H9 (cell line): ENCODE data around the gene PCDHA6. TPM values are rescaled to one million over a fixed set of nuclear protein-coding genes. Genes with fewer than 3 reads are reported as not detected.

Experiments
- DNase-seq: peaks from one replicate; pipeline ENCODE4 v3.0.0-alpha.2; 2017
- H2AFZ ChIP-seq: one replicate; pipeline ENCODE4 v1.6.1; 2013; ENCODE audit warnings: mild to moderate bottlenecking, low read length, control low read depth, moderate library complexity
- H2AK5ac ChIP-seq: 2 replicates; pipeline ENCODE4 v1.6.1; 2013; ENCODE audit warnings: low read length, control low read depth, mixed read lengths; ENCODE audit not compliant: insufficient read length
- H2BK120ac ChIP-seq: one replicate; pipeline ENCODE4 v1.6.1; 2013; ENCODE audit warnings: low read depth, mild to moderate bottlenecking, low read length, control low read depth, inconsistent platforms; ENCODE audit not compliant: poor library complexity, severe bottlenecking
- H2BK12ac ChIP-seq: 2 replicates; pipeline ENCODE4 v1.6.1; 2013; ENCODE audit warnings: low read length, control low read depth, mixed read lengths, low read depth; ENCODE audit not compliant: insufficient read length
- H2BK15ac ChIP-seq: 2 replicates; pipeline ENCODE4 v1.6.1; 2013; ENCODE audit warnings: low read depth, low read length, control low read depth
- H2BK20ac ChIP-seq: one replicate; pipeline ENCODE4 v1.6.1; 2013; ENCODE audit warnings: low read depth, mild to moderate bottlenecking, low read length, control low read depth, inconsistent platforms; ENCODE audit not compliant: poor library complexity, severe bottlenecking
- H2BK5ac ChIP-seq: 2 replicates; pipeline ENCODE4 v1.6.1; 2013; ENCODE audit warnings: low read length, control low read depth, mixed read lengths; ENCODE audit not compliant: insufficient read length
- H3K14ac ChIP-seq: 2 replicates; pipeline ENCODE4 v1.6.1; 2013; ENCODE audit warnings: low read length, control low read depth; ENCODE audit not compliant: insufficient read depth
- H3K18ac ChIP-seq: 2 replicates; pipeline ENCODE4 v1.6.1; 2013; ENCODE audit warnings: low read depth, mild to moderate bottlenecking, mixed read lengths, low read length, control low read depth; ENCODE audit not compliant: insufficient read length
- H3K23ac ChIP-seq: 2 replicates; pipeline ENCODE4 v1.6.1; 2013; ENCODE audit warnings: low read length, control low read depth, mixed read lengths, low read depth; ENCODE audit not compliant: insufficient read length
- H3K23me2 ChIP-seq: 2 replicates; pipeline ENCODE4 v1.6.1; 2013; ENCODE audit warnings: low read depth, mild to moderate bottlenecking, mixed read lengths, low read length, control low read depth; ENCODE audit not compliant: insufficient read length, poor library complexity, severe bottlenecking
- H3K27ac ChIP-seq: 2 replicates; pipeline ENCODE4 v1.5.1; 2013; ENCODE audit warnings: low read length, control low read depth, mixed read lengths, low read depth; ENCODE audit not compliant: insufficient read length
- H3K27me3 ChIP-seq: 2 replicates; pipeline ENCODE4 v1.6.1; 2013; ENCODE audit warnings: low read length, control low read depth, inconsistent platforms; ENCODE audit not compliant: insufficient read depth
- H3K4ac ChIP-seq: 2 replicates; pipeline ENCODE4 v1.6.1; 2013; ENCODE audit warnings: low read depth, mild to moderate bottlenecking, control low read depth, inconsistent platforms, low read length, moderate library complexity
- H3K4me1 ChIP-seq: 2 replicates; pipeline ENCODE4 v1.6.1; 2013; ENCODE audit warnings: low read length, control low read depth, inconsistent platforms; ENCODE audit not compliant: insufficient read depth
- H3K4me2 ChIP-seq: 2 replicates; pipeline ENCODE4 v1.6.1; 2013; ENCODE audit warnings: low read length, control low read depth, mixed read lengths; ENCODE audit not compliant: insufficient read length, insufficient read depth
- H3K56ac ChIP-seq: 2 replicates; pipeline ENCODE4 v1.6.1; 2013; ENCODE audit warnings: low read depth, mild to moderate bottlenecking, mixed read lengths, low read length, control low read depth; ENCODE audit not compliant: insufficient read length
- H3K79me1 ChIP-seq: 2 replicates; pipeline ENCODE4 v1.6.1; 2013; ENCODE audit warnings: low read depth, mild to moderate bottlenecking, moderate library complexity, low read length, control low read depth, inconsistent platforms; ENCODE audit not compliant: insufficient read depth, poor library complexity, severe bottlenecking
- H3K79me2 ChIP-seq: 2 replicates; pipeline ENCODE4 v1.6.1; 2013; ENCODE audit warnings: low read length, control low read depth, inconsistent platforms; ENCODE audit not compliant: insufficient read depth
- H3K9ac ChIP-seq: 2 replicates; pipeline ENCODE4 v1.6.1; 2013; ENCODE audit warnings: low read length, control low read depth, mixed read lengths; ENCODE audit not compliant: insufficient read length; ENCODE audit errors: extremely low read depth
- H3K9me3 ChIP-seq: one replicate; pipeline ENCODE4 v1.6.1; 2013; ENCODE audit warnings: low read depth, low read length, inconsistent platforms; ENCODE audit not compliant: control insufficient read depth
- H3T11ph ChIP-seq: one replicate; pipeline ENCODE4 v1.6.1; 2013; ENCODE audit warnings: mild to moderate bottlenecking, low read length, control low read depth, inconsistent platforms
- H4K20me1 ChIP-seq: one replicate; pipeline ENCODE4 v1.6.1; 2013; ENCODE audit not compliant: control insufficient read depth, insufficient read length, insufficient read depth
- H4K5ac ChIP-seq: 2 replicates; pipeline ENCODE4 v1.6.1; 2013; ENCODE audit warnings: low read depth, mild to moderate bottlenecking, mixed read lengths, low read length, control low read depth; ENCODE audit not compliant: insufficient read length
- H4K8ac ChIP-seq: replicated peaks from 2 replicates; pipeline ENCODE4 v1.6.1; 2013; ENCODE audit warnings: low read length, control low read depth, mixed read lengths, low read depth; ENCODE audit not compliant: insufficient read length
- H4K91ac ChIP-seq: 2 replicates; pipeline ENCODE4 v1.6.1; 2013; ENCODE audit warnings: low read depth, mild to moderate bottlenecking, moderate library complexity, mixed read lengths, low read length, control low read depth; ENCODE audit not compliant: insufficient read length
- H3K27ac Mint-ChIP-seq, 3 experiments: 2 replicates in 2 of 3; 3 replicates in 1 of 3; pipeline ENCODE4 v1.8.0; 2020 to 2021; ENCODE audit warnings: mixed read lengths in 3 of 3, mild to moderate bottlenecking in 1 of 3, moderate library complexity in 1 of 3
- H3K27me3 Mint-ChIP-seq: 2 replicates; pipeline ENCODE4 v1.8.0; 2021; ENCODE audit warnings: low read depth, mild to moderate bottlenecking, moderate library complexity, mixed read lengths
- H3K36me3 Mint-ChIP-seq, 3 experiments: 2 replicates in 2 of 3; 3 replicates in 1 of 3; pipeline ENCODE4 v1.8.0; 2020 to 2021; ENCODE audit warnings: low read depth in 3 of 3, mixed read lengths in 3 of 3; ENCODE audit not compliant: insufficient read depth in 1 of 3
- H3K4me1 Mint-ChIP-seq, 2 experiments: 2 replicates each; pipeline ENCODE4 v1.8.0; 2020; ENCODE audit warnings: mixed read lengths in 2 of 2
- H3K4me3 Mint-ChIP-seq, 2 experiments: 2 replicates in 1 of 2; 3 replicates in 1 of 2; pipeline ENCODE4 v1.8.0; 2020 to 2021; ENCODE audit warnings: mild to moderate bottlenecking in 2 of 2, mixed read lengths in 2 of 2, moderate library complexity in 1 of 2
- H3K9me3 Mint-ChIP-seq, 2 experiments: 2 replicates in 1 of 2; 3 replicates in 1 of 2; pipeline ENCODE4 v1.8.0; 2020; ENCODE audit warnings: mild to moderate bottlenecking in 2 of 2, mixed read lengths in 2 of 2, moderate library complexity in 1 of 2
- CTCF ChIP-seq: fragments of 200-600 bp; sonication (generic); conservative IDR thresholded peaks from 3 replicates; pipeline ENCODE4 v1.8.0; 2021; ENCODE audit warnings: antibody characterized with exemption, mild to moderate bottlenecking
- WGBS: extraction: QIAGEN DNeasy Blood & Tissue Kit; methylation state at CpG from one replicate; pipeline ENCODE4 v1.1.7; 2013; ENCODE audit warnings: missing lambda C conversion rate, low lambda C conversion rate, mixed read lengths; ENCODE audit not compliant: insufficient read length; ENCODE audit errors: extremely low coverage; 5-methylcytosine and 5-hydroxymethylcytosine counted together
- total RNA-seq: library from RNA; stranded (reverse); gene quantifications from 2 replicates; pipeline ENCODE4 v1.2.1, GENCODE V29; 2021

Gene PCDHA6
- total RNA-seq, 1 experiment from 2014 or later = 4.5 TPM

- Histone ChIP-seq H3K14ac (no peak overlapping the region), H3K23me2 (no peaks in the 10 kb centered on the region), H4K5ac (no peak overlapping the region), H2BK12ac (no peak overlapping the region), H3K9me3 (no peaks in the 10 kb centered on the region), H3K79me2 (no peaks in the 10 kb centered on the region; the same call in 1 of the 2 replicates), H2BK5ac (no peak overlapping the region), H3K9ac (no peak overlapping the region), H3K4me2 (no peak overlapping the region), H2BK20ac (no peak overlapping the region), H3K4ac (no peak overlapping the region), H2AK5ac (no peak overlapping the region), H4K20me1 (no peaks in the 10 kb centered on the region), H3K23ac (no peak overlapping the region), H2BK15ac (no peak overlapping the region; the same call in 1 of the 2 replicates), H2BK120ac (no peak overlapping the region), H3K56ac (no peak overlapping the region), H3K18ac (no peak overlapping the region), H3T11ph (no peak overlapping the region), H3K27ac (no peak overlapping the region), H3K27me3 (no peaks in the 10 kb centered on the region), H3K4me1 (no peaks in the 10 kb centered on the region), H4K91ac (no peak overlapping the region), H2AFZ (no peak overlapping the region), H4K8ac (no peak overlapping the region), H3K79me1 (no peaks in the 10 kb centered on the region)
- H3K9me3 Mint-ChIP-seq = no peaks in the 10 kb centered on the region
- peaks cover 10 to 14% of the 10 kb centered on the region in 2 experiments; a peak in 2 of 4 replicates for H3K4me1 Mint-ChIP-seq
- H3K27me3 Mint-ChIP-seq = no peaks in the 10 kb centered on the region
- H3K27ac Mint-ChIP-seq = no peak overlapping the region
- no peak for DNase-seq
- TF ChIP-seq CTCF = no peak
- no CpG with 5 or more reads among the region's 37 CpGs for WGBS
- peaks cover 9 to 24% (median 21%) of the 10 kb centered on the region in 3 experiments; a peak in 6 of 7 replicates for H3K36me3 Mint-ChIP-seq
- H3K4me3 Mint-ChIP-seq = no peak overlapping the region
Observed at GRCh38 chr5:140877262-140877581, 49.5 kb downstream of the PCDHA6 start.

Other genes with a start within 250 kb of the PCDHA6 start
- gene CD14, start 194.8 kb upstream of the PCDHA6 start, total RNA-seq = 0.13 TPM in 1 of 2 replicates, not detected in the other
- gene TMCO6, start 188.5 kb upstream of the PCDHA6 start, total RNA-seq = 37.3 and 39.3 TPM in 2 replicates
- 84.9 and 86.6 TPM in 2 replicates for gene NDUFA2, start 180.3 kb upstream of the PCDHA6 start, total RNA-seq
- 75.2 and 79.3 TPM in 2 replicates for gene IK, start 180.1 kb upstream of the PCDHA6 start, total RNA-seq
- 24.7 and 26.6 TPM in 2 replicates for gene WDR55, start 163.1 kb upstream of the PCDHA6 start, total RNA-seq
- 2.3 and 2.4 TPM in 2 replicates for gene DND1, start 154.4 kb upstream of the PCDHA6 start, total RNA-seq
- gene HARS1, start 136.6 kb upstream of the PCDHA6 start, total RNA-seq = 70.2 and 76.3 TPM in 2 replicates
- 20.2 and 20.5 TPM in 2 replicates for gene HARS2, start 136.5 kb upstream of the PCDHA6 start, total RNA-seq
- gene ZMAT2, start 127.5 kb upstream of the PCDHA6 start, total RNA-seq = 61.0 and 61.8 TPM in 2 replicates
- 0.44 and 0.61 TPM in 2 replicates for gene PCDHA1, start 41.8 kb upstream of the PCDHA6 start, total RNA-seq
- gene PCDHA2, start 33.1 kb upstream of the PCDHA6 start, total RNA-seq = 0.18 and 0.20 TPM in 2 replicates
- gene PCDHA3, start 26.9 kb upstream of the PCDHA6 start, total RNA-seq = 0.20 TPM in 1 of 2 replicates, not detected in the other
- gene PCDHA4, start 20.9 kb upstream of the PCDHA6 start, total RNA-seq = 3.5 and 3.9 TPM in 2 replicates
- 0.33 and 0.39 TPM in 2 replicates for gene PCDHA5, start 6.3 kb upstream of the PCDHA6 start, total RNA-seq
- gene PCDHA7, start 6.3 kb downstream of the PCDHA6 start, total RNA-seq = 0.48 and 0.86 TPM in 2 replicates
- 0.57 and 0.79 TPM in 2 replicates for gene PCDHA8, start 13.2 kb downstream of the PCDHA6 start, total RNA-seq
- 0.46 and 0.55 TPM in 2 replicates for gene PCDHA9, start 20.4 kb downstream of the PCDHA6 start, total RNA-seq
- 10.4 and 10.7 TPM in 2 replicates for gene PCDHA10, start 27.9 kb downstream of the PCDHA6 start, total RNA-seq
- gene PCDHA11, start 41.0 kb downstream of the PCDHA6 start, total RNA-seq = 6.3 and 6.6 TPM in 2 replicates
- gene PCDHA12, start 47.3 kb downstream of the PCDHA6 start, total RNA-seq = 7.1 and 7.2 TPM in 2 replicates
- gene PCDHA13, start 54.2 kb downstream of the PCDHA6 start, total RNA-seq = 1.0 and 1.1 TPM in 2 replicates
- gene PCDHAC1, start 98.3 kb downstream of the PCDHA6 start, total RNA-seq = 8.0 and 8.7 TPM in 2 replicates
- gene PCDHAC2, start 138.5 kb downstream of the PCDHA6 start, total RNA-seq = 4.8 and 5.4 TPM in 2 replicates
- gene PCDHB1, start 223.4 kb downstream of the PCDHA6 start, total RNA-seq = 0.07 and 0.11 TPM in 2 replicates